GM19238 (cell line): ENCODE data around the gene WASF2.
"Not testable (repeated sequence)": the region's sequence is repeated elsewhere in the genome, so short reads cannot be mapped to it uniquely, and the experiment has no call there.

Experiments
- DNase-seq: peaks from one replicate; pipeline ENCODE4 v3.0.0; 2011; ENCODE audit warnings: low spot score; ENCODE audit not compliant: insufficient read length

Gene WASF2

GRCh38 chr1:27423709-27424108, 66.3 kb downstream of the WASF2 start:
- DNase-seq = no peak

- no peak for DNase-seq
Observed at GRCh38 chr1:27418326-27419185, 71.4 kb downstream of the WASF2 start.

- DNase-seq = no peak
Observed at GRCh38 chr1:27417713-27418112, 72.3 kb downstream of the WASF2 start.

- DNase-seq = no peak
Observed at GRCh38 chr1:27416387-27417111, 73.4 kb downstream of the WASF2 start.

- DNase-seq = no peak
Observed at GRCh38 chr1:27414091-27414490, 75.9 kb downstream of the WASF2 start.

- DNase-seq = no peak
Observed at GRCh38 chr1:27413004-27413403, 77.0 kb downstream of the WASF2 start.

GRCh38 chr1:27412502-27412901, 77.5 kb downstream of the WASF2 start:
- DNase-seq = no peak

- no peak for DNase-seq
Observed at GRCh38 chr1:27410709-27411108, 79.3 kb downstream of the WASF2 start.

- no peak for DNase-seq
Observed at GRCh38 chr1:27409669-27410068, 80.3 kb downstream of the WASF2 start.

GRCh38 chr1:27408151-27408550, 81.8 kb downstream of the WASF2 start:
- no peak for DNase-seq

- DNase-seq = not testable (repeated sequence)
Observed at GRCh38 chr1:27406791-27407190, 83.2 kb downstream of the WASF2 start.

- no peak for DNase-seq
Observed at GRCh38 chr1:27406362-27406680, 83.6 kb downstream of the WASF2 start.

- not testable (repeated sequence) for DNase-seq
Observed at GRCh38 chr1:27405598-27406361, 84.2 kb downstream of the WASF2 start.

GRCh38 chr1:27405074-27405473, 84.9 kb downstream of the WASF2 start:
- DNase-seq = no peak

- DNase-seq = no peak
Observed at GRCh38 chr1:27403931-27404330, 86.0 kb downstream of the WASF2 start.

GRCh38 chr1:27403065-27403726, 86.8 kb downstream of the WASF2 start:
- peak; percentile 65 for DNase-seq

- DNase-seq = no peak
Observed at GRCh38 chr1:27402349-27402754, 87.6 kb downstream of the WASF2 start.

GRCh38 chr1:27400963-27401341, 89.0 kb downstream of the WASF2 start:
- no peak for DNase-seq

- DNase-seq = no peak
Observed at GRCh38 chr1:27400082-27400962, 89.6 kb downstream of the WASF2 start.

GRCh38 chr1:27399251-27400025, 90.5 kb downstream of the WASF2 start:
- no peak for DNase-seq
